Smooth muscle cell (in vitro differentiated cells): ENCODE measurements around the gene SHE. TPM values are rescaled to one million over a fixed set of nuclear protein-coding genes. Genes with fewer than 3 reads are reported as not detected.

ENCODE experiments used
- DNase-seq: peaks from one replicate; lab custom pipeline; 2025; ENCODE audit not compliant: unreplicated experiment; lab: John Stamatoyannopoulos, UW
- H2AFZ ChIP-seq: fragments of 200-600 bp; sonication (generic); 2 replicates; pipeline ENCODE4 v1.6.0; 2016; ENCODE audit warnings: antibody characterized with exemption, low read depth, mild to moderate bottlenecking
- H3F3A ChIP-seq: fragments of 200-600 bp; sonication (generic); 2 replicates; pipeline ENCODE4 v1.6.0; 2017; ENCODE audit warnings: antibody characterized with exemption, low read depth
- H3K27ac ChIP-seq: fragments of 200-600 bp; sonication (generic); 2 replicates; pipeline ENCODE4 v1.5.1; 2016; ENCODE audit warnings: low read depth, mild to moderate bottlenecking
- H3K27me3 ChIP-seq: fragments of 200-600 bp; sonication (generic); 2 replicates; pipeline ENCODE4 v1.6.1; 2016; ENCODE audit warnings: low read depth, mild to moderate bottlenecking
- H3K36me3 ChIP-seq: fragments of 200-600 bp; sonication (generic); 2 replicates; pipeline ENCODE4 v1.5.1; 2016; ENCODE audit warnings: low read depth
- H3K4me1 ChIP-seq: fragments of 200-600 bp; sonication (generic); 2 replicates; pipeline ENCODE4 v1.5.1; 2016; ENCODE audit warnings: low read depth
- H3K4me2 ChIP-seq: fragments of 200-600 bp; sonication (generic); 2 replicates; pipeline ENCODE4 v1.6.0; 2016; ENCODE audit warnings: mild to moderate bottlenecking
- H3K4me3 ChIP-seq: fragments of 200-600 bp; sonication (generic); 2 replicates; pipeline ENCODE4 v1.5.1; 2016; ENCODE audit warnings: mild to moderate bottlenecking
- H3K79me2 ChIP-seq: fragments of 200-600 bp; sonication (generic); 2 replicates; pipeline ENCODE4 v1.6.0; 2016; ENCODE audit warnings: low read depth, mild to moderate bottlenecking
- H3K9ac ChIP-seq: fragments of 200-600 bp; sonication (generic); 2 replicates; pipeline ENCODE4 v1.6.0; 2016; ENCODE audit warnings: low read depth
- H3K9me3 ChIP-seq: fragments of 200-600 bp; sonication (generic); replicated peaks from 2 replicates; pipeline ENCODE4 v1.5.1; 2016; ENCODE audit warnings: low read depth
- H4K20me1 ChIP-seq: fragments of 200-600 bp; sonication (generic); 2 replicates; pipeline ENCODE4 v1.6.0; 2016; ENCODE audit warnings: low read depth
- WGBS: methylation state at CpG from one replicate; pipeline ENCODE4 v1.1.7; 2016; ENCODE audit warnings: low lambda C conversion rate; 5-methylcytosine and 5-hydroxymethylcytosine counted together
- polyA plus RNA-seq: library from polyadenylated mRNA; unstranded; fragments of >200 nt; fragmentation: Nextera tagmentation; extraction: Ambion mirVana; gene quantifications from 2 replicates; pipeline ENCODE4 v1.2.1, GENCODE V29; 2016
- total RNA-seq: library from RNA; depleted of rRNA; stranded (reverse); fragments of >200 nt; gene quantifications from 2 replicates; pipeline ENCODE4 v1.2.3, GENCODE V29; 2014
- TF ChIP-seq, protein P1 (sequence below): fragments of 200-600 bp; sonication (generic); IDR thresholded peaks from 2 replicates; pipeline ENCODE4 v1.5.1; 2017; ENCODE audit warnings: borderline replicate concordance, mild to moderate bottlenecking, antibody characterized with exemption; ENCODE audit not compliant: insufficient read depth, poor library complexity, severe bottlenecking

Gene SHE
- total and polyA plus RNA-seq, 2 experiments from 2014 or later, result 0.39 to 0.45 TPM

DNA sequence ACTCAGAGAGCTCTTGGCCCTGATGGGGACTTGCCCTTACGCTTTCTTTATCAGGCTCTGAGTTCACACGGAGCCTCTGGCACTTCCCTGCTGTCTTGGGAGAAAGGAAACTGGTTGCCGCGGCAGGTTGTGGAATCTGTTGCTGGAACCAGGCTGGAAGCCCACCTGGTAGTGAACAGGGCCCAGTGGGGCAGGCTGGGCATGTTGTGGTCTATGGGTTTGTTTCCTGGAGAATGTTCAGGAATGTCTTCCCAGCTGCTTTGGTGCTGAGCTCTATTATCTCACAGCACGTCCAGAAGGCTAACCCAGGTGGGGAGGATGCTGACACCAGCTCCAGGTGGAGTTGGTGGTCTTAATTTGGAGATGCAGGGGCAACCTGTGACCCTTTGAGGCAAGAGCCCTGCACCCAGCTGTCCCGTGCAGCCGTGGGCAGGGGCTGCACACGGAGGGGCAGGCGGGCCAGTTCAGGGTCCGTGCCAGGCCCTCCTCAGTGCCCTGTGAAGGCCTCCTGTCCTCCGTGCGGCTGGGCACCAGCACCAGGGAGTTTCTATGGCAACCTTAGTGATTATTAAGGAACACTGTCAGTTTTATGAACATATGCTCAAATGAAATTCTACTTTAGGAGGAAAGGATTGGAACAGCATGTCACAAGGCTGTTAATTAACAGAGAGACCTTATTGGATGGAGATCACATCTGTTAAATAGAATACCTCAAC, 33.5 kb downstream of the SHE start:
- H3K36me3 ChIP-seq, result no peaks in the 10 kb centered on the region
- H3K9me3 ChIP-seq, result no peaks in the 10 kb centered on the region
- no peaks in the 10 kb centered on the region for H4K20me1 ChIP-seq
- H3K27ac ChIP-seq, result no peak overlapping the region
- H3K4me2 ChIP-seq, result no peak overlapping the region
- no peak overlapping the region for H3K4me3 ChIP-seq
- TF ChIP-seq, protein P1, sequence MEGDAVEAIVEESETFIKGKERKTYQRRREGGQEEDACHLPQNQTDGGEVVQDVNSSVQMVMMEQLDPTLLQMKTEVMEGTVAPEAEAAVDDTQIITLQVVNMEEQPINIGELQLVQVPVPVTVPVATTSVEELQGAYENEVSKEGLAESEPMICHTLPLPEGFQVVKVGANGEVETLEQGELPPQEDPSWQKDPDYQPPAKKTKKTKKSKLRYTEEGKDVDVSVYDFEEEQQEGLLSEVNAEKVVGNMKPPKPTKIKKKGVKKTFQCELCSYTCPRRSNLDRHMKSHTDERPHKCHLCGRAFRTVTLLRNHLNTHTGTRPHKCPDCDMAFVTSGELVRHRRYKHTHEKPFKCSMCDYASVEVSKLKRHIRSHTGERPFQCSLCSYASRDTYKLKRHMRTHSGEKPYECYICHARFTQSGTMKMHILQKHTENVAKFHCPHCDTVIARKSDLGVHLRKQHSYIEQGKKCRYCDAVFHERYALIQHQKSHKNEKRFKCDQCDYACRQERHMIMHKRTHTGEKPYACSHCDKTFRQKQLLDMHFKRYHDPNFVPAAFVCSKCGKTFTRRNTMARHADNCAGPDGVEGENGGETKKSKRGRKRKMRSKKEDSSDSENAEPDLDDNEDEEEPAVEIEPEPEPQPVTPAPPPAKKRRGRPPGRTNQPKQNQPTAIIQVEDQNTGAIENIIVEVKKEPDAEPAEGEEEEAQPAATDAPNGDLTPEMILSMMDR, result no peak
- no peak overlapping the region for H3K9ac ChIP-seq
- H2AFZ ChIP-seq, result no peak overlapping the region
- DNase-seq, result no peak
- no peaks in the 10 kb centered on the region for H3F3A ChIP-seq
- 92% methylated on average over 12 of the region's 12 CpGs for WGBS
- H3K4me1 ChIP-seq, result no peaks in the 10 kb centered on the region
- H3K27me3 ChIP-seq, result no peaks in the 10 kb centered on the region
- no peaks in the 10 kb centered on the region for H3K79me2 ChIP-seq

DNA sequence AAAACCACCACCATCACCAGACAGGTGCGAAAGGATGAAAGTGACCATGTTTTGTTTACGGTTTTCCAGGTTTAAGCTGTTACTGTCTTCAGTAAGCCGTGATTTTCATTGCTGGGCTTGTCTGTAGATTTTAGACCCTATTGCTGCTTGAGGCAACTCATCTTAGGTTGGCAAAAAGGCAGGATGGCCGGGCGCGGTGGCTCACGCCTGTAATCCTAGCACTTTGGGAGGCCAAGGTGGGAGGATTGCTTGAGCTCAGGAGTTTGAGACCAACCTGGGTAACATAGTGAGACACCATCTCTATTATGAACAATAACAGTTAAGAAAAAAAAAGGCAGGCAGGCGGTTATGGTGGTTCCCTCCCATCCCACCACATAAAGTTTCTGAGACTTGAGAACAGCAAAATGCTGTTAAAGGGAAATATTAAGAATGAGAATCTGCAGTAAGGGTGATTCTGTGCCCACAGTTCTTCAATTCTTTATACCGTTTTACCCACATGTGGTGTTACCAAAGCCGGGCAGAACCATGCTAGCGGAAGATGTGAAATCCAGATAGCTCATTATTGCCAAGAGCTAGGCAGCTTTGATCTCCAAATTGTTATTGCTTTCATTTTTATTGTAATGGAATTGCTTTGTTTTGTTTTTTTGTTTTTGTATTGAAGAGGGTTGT, 34.6 kb downstream of the SHE start:
- Histone ChIP-seq H3K36me3 (no peaks in the 10 kb centered on the region), H4K20me1 (no peaks in the 10 kb centered on the region), H3K4me3 (no peak overlapping the region), H3K4me2 (no peak overlapping the region), H3K79me2 (no peaks in the 10 kb centered on the region), H3K9me3 (no peaks in the 10 kb centered on the region), H3K27me3 (no peaks in the 10 kb centered on the region), H2AFZ (no peak overlapping the region), H3K4me1 (no peaks in the 10 kb centered on the region), H3F3A (no peaks in the 10 kb centered on the region), H3K27ac (no peak overlapping the region), H3K9ac (no peak overlapping the region)
- TF ChIP-seq, protein P1, result no peak
- no peak for DNase-seq
- 94% methylated on average over 11 of the region's 11 CpGs for whole genome bisulfite sequencing

DNA sequence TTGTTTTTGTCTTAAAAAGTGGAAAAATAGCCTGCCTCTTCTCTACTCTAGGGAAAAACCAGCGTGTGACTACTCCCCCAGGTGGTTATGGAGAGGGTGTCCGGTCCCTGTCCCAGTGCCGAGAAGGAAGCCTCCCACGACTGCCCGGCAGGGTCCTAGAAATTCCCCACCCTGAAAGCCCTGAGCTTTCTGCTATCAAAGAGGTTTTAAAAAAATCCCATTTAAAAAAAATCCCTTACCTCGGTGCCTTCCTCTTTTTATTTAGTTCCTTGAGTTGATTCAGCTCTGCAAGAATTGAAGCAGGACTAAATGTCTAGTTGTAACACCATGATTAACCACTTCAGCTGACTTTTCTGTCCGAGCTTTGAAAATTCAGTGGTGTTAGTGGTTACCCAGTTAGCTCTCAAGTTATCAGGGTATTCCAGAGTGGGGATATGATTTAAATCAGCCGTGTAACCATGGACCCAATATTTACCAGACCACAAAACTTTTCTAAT, 35.2 kb downstream of the SHE start:
- Histone ChIP-seq H2AFZ (no peak overlapping the region), H3K4me2 (no peak overlapping the region), H3K36me3 (no peaks in the 10 kb centered on the region), H3K9ac (no peak overlapping the region), H3K4me3 (no peak overlapping the region), H3K79me2 (no peaks in the 10 kb centered on the region), H3K4me1 (no peaks in the 10 kb centered on the region), H4K20me1 (no peaks in the 10 kb centered on the region), H3K9me3 (no peaks in the 10 kb centered on the region), H3K27me3 (no peaks in the 10 kb centered on the region), H3K27ac (no peak overlapping the region), H3F3A (no peaks in the 10 kb centered on the region)
- WGBS, result 68% methylated on average over 8 of the region's 8 CpGs
- no peak for DNase-seq
- TF ChIP-seq, protein P1, result peak; percentile 21
